DND-41 (cell line): Measurements from ENCODE around the gene NBAS.
"Not testable (repeated sequence)": the region's sequence is repeated elsewhere in the genome, so short reads cannot be mapped to it uniquely, and the experiment has no call there.

Experiments used
- ATAC-seq: fragments of 200-7000 bp; cut with Tn5 transposase; 3 replicates; pipeline ENCODE4 v1.9.1; 2021; ENCODE audit warnings: low read depth; ENCODE audit not compliant: insufficient read depth
- DNase-seq: peaks from one replicate; pipeline ENCODE4 v3.0.0-alpha.2; 2020
- H2AFZ ChIP-seq: 2 replicates; pipeline ENCODE4 v1.6.0; 2012; ENCODE audit warnings: low read depth, low read length
- H3K27ac ChIP-seq: 2 replicates; pipeline ENCODE4 v1.5.1; 2012; ENCODE audit warnings: low read length, inconsistent platforms
- H3K27me3 ChIP-seq: fragments of 200-600 bp; sonication (generic); 2 replicates; pipeline ENCODE4 v1.6.0; 2012; ENCODE audit warnings: low read length, mild to moderate bottlenecking, inconsistent platforms; ENCODE audit not compliant: insufficient read depth, poor library complexity
- H3K36me3 ChIP-seq: 2 replicates; pipeline ENCODE4 v1.5.1; 2012; ENCODE audit warnings: low read length, inconsistent platforms; ENCODE audit not compliant: insufficient read depth
- H3K4me1 ChIP-seq: 2 replicates; pipeline ENCODE4 v1.5.1; 2012; ENCODE audit warnings: mild to moderate bottlenecking, low read length; ENCODE audit not compliant: insufficient read depth
- H3K4me2 ChIP-seq: 2 replicates; pipeline ENCODE4 v1.6.0; 2012; ENCODE audit warnings: mild to moderate bottlenecking, moderate library complexity, low read length, inconsistent platforms; ENCODE audit not compliant: insufficient read depth
- H3K4me3 ChIP-seq, 2 experiments: fragments of 200-600 bp in 1 of 2; shearing (Covaris generic) in 1 of 2; 2 replicates each; pipeline ENCODE4 v1.5.1; 2012 to 2016; ENCODE audit warnings: inconsistent platforms in 2 of 2, low read length in 2 of 2, mild to moderate bottlenecking in 2 of 2, low read depth in 1 of 2, moderate library complexity in 1 of 2
- H3K79me2 ChIP-seq: 2 replicates; pipeline ENCODE4 v1.6.0; 2012; ENCODE audit warnings: low read length, inconsistent platforms; ENCODE audit not compliant: insufficient read depth
- H3K9ac ChIP-seq: 2 replicates; pipeline ENCODE4 v1.6.0; 2012; ENCODE audit warnings: low read depth, mild to moderate bottlenecking, inconsistent platforms, low read length, moderate library complexity
- H3K9me3 ChIP-seq: 2 replicates; pipeline ENCODE4 v1.5.1; 2012; ENCODE audit warnings: low read length, moderate library complexity, mild to moderate bottlenecking, inconsistent platforms; ENCODE audit not compliant: insufficient read depth, severe bottlenecking
- H4K20me1 ChIP-seq: 2 replicates; pipeline ENCODE4 v1.6.0; 2012; ENCODE audit warnings: low read length; ENCODE audit not compliant: insufficient read depth
- EZH2 ChIP-seq: IDR thresholded peaks from 3 replicates; pipeline ENCODE4 v1.6.1; 2012; ENCODE audit warnings: borderline replicate concordance, low read depth, mild to moderate bottlenecking, moderate library complexity, low read length, inconsistent platforms; ENCODE audit not compliant: severe bottlenecking
- TF ChIP-seq, protein P1 (sequence below): IDR thresholded peaks from 2 replicates; pipeline ENCODE4 v1.5.1; 2012; ENCODE audit warnings: borderline replicate concordance, low read length, moderate library complexity, mild to moderate bottlenecking; ENCODE audit not compliant: poor library complexity, severe bottlenecking; ENCODE audit errors: extremely low read depth

The NBAS gene

DNA sequence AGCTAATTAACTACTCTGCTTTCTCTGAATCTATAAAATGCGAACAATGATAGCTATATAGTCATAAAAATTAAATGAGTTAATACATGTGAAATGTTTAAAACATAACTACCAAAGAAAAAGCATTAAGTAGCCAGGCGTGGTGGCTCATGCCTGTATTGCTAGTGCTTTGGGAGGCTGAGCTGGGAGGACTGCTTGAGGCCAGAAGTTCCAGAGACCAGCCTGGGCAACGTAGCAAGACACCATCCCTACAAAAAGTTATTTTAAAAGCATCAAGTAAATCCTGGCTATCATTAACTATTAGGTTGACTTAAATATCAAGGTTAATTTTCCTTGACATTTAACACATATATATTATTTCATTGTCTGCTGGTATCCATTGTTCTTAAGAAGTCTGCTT is 152.4 kb downstream of the NBAS start:
- H3K9ac ChIP-seq, result no peak overlapping the region
- no peaks in the 10 kb centered on the region for H3K79me2 ChIP-seq
- TF ChIP-seq, protein P1, sequence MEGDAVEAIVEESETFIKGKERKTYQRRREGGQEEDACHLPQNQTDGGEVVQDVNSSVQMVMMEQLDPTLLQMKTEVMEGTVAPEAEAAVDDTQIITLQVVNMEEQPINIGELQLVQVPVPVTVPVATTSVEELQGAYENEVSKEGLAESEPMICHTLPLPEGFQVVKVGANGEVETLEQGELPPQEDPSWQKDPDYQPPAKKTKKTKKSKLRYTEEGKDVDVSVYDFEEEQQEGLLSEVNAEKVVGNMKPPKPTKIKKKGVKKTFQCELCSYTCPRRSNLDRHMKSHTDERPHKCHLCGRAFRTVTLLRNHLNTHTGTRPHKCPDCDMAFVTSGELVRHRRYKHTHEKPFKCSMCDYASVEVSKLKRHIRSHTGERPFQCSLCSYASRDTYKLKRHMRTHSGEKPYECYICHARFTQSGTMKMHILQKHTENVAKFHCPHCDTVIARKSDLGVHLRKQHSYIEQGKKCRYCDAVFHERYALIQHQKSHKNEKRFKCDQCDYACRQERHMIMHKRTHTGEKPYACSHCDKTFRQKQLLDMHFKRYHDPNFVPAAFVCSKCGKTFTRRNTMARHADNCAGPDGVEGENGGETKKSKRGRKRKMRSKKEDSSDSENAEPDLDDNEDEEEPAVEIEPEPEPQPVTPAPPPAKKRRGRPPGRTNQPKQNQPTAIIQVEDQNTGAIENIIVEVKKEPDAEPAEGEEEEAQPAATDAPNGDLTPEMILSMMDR, result no peak
- no peak for TF ChIP-seq EZH2
- no peak for DNase-seq
- H3K9me3 ChIP-seq, result no peaks in the 10 kb centered on the region
- H3K4me3 ChIP-seq, result no peak overlapping the region
- no peaks in the 10 kb centered on the region for H3K4me1 ChIP-seq
- peaks cover 4% of the 10 kb centered on the region; the same call in 1 of the 2 replicates for H3K36me3 ChIP-seq
- no peaks in the 10 kb centered on the region for H3K27me3 ChIP-seq
- H3K4me2 ChIP-seq, result no peak overlapping the region
- no peak overlapping the region for H3K27ac ChIP-seq
- no peak overlapping the region for H2AFZ ChIP-seq
- no peak for ATAC-seq
- no peaks in the 10 kb centered on the region for H4K20me1 ChIP-seq

GRCh38 chr2:15407666-15408065 is 153.5 kb downstream of the NBAS start:
- Histone ChIP-seq H3K9me3 (no peaks in the 10 kb centered on the region), H2AFZ (no peak overlapping the region), H3K79me2 (no peaks in the 10 kb centered on the region), H3K4me2 (no peak overlapping the region), H3K4me3 (no peak overlapping the region), H4K20me1 (no peaks in the 10 kb centered on the region), H3K9ac (no peak overlapping the region), H3K4me1 (no peaks in the 10 kb centered on the region), H3K27me3 (no peaks in the 10 kb centered on the region), H3K27ac (no peak overlapping the region), H3K36me3 (peaks cover 4% of the 10 kb centered on the region; the same call in 1 of the 2 replicates)
- no peak for ATAC-seq
- no peak for DNase-seq
- no peak for TF ChIP-seq EZH2
- TF ChIP-seq, protein P1, result no peak

GRCh38 chr2:15404511-15404910 is 156.6 kb downstream of the NBAS start:
- not testable (repeated sequence) for H3K79me2 ChIP-seq, H4K20me1 ChIP-seq, H3K36me3 ChIP-seq, H3K4me2 ChIP-seq, DNase-seq, H3K4me1 ChIP-seq, H3K27me3 ChIP-seq, H3K27ac ChIP-seq, ATAC-seq, H3K4me3 ChIP-seq, H3K9ac ChIP-seq, H2AFZ ChIP-seq, H3K9me3 ChIP-seq

DNA sequence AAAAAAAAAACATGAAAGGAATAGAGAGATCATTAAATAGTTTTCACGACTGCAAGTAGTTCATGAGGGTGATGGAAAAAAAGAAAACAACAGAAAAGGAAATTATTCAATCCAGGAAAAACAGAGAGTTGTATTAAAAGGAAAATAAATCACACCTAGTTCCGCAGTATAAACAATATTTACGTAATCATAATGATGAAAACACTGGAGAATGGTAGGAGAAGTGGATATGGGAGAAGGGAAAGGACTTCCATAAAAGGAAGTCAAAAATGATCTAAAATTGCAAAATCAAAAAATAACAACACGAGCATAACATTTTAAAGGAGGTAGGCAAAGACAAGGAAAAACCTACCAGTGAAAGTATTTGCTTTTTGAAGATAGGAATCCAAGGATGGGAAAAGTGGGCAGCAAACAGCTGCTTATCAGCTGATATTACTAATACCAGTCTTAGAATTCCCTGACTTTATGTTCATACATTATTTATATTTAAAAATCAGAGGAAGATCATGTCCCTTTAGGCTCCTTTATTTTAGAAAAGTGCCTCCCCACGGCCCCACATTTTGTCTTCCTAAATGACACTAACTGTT is 160.8 kb downstream of the NBAS start:
- no peaks in the 10 kb centered on the region for H3K79me2 ChIP-seq
- no peaks in the 10 kb centered on the region for H4K20me1 ChIP-seq
- no peak for TF ChIP-seq EZH2
- TF ChIP-seq, protein P1, result no peak
- H3K27me3 ChIP-seq, result no peaks in the 10 kb centered on the region
- H3K4me3 ChIP-seq, result no peak overlapping the region
- DNase-seq (no peak), ATAC-seq (no peak)
- H3K4me2 ChIP-seq, result no peak overlapping the region
- H2AFZ ChIP-seq, result no peak overlapping the region
- H3K36me3 ChIP-seq, result no peaks in the 10 kb centered on the region
- H3K9me3 ChIP-seq, result no peaks in the 10 kb centered on the region
- no peak overlapping the region for H3K9ac ChIP-seq
- no peaks in the 10 kb centered on the region for H3K4me1 ChIP-seq
- H3K27ac ChIP-seq, result no peak overlapping the region
